Endothelial cell of umbilical vein (primary cell): ENCODE results near the gene HPS3. TPM values are rescaled to one million over a fixed set of nuclear protein-coding genes. Genes with fewer than 3 reads are reported as not detected.

ENCODE experiments used
- BruUV-seq: library from RNA; stranded (reverse); fragments of 400-500 nt; replicated peaks from 2 replicates; lab custom pipeline; 2021; lab: Mats Ljungman, UMichigan
- CTCF ChIA-PET: fragments of 300-600, 350-600 bp; sonication (Branson Sonifier 250); formaldehyde crosslinking; loops from one replicate; lab custom pipeline; 2021; ENCODE audit warnings: antibody characterized with exemption, inconsistent platforms; lab: Charles Lee
- POLR2A ChIA-PET: fragments of 300-600, 350-600 bp; sonication (Branson Sonifier 250); formaldehyde crosslinking; loops from one replicate; lab custom pipeline; 2021; ENCODE audit warnings: antibody characterized with exemption, inconsistent platforms; lab: Charles Lee
- DNase-seq: peaks from one replicate; pipeline ENCODE4 v3.0.0-alpha.2; 2011; ENCODE audit warnings: low read depth, low spot score
- FAIRE-seq: peaks from 2 replicates; lab custom pipeline; 2011; peaks lifted over from hg19 to GRCh38; lab: Jason Lieb, UNC
- H2AFZ ChIP-seq: 2 replicates; pipeline ENCODE4 v1.6.0; 2012; ENCODE audit warnings: low read depth, low read length, control low read depth, inconsistent platforms
- H3K27ac ChIP-seq: 2 replicates; pipeline ENCODE4 v1.5.1; 2011; ENCODE audit warnings: low read depth, mild to moderate bottlenecking, control low read depth, low read length, moderate library complexity; ENCODE audit not compliant: insufficient read depth
- H3K27me3 ChIP-seq, 2 experiments: 2 replicates each; pipeline versions ENCODE4 v1.6.0 to v1.6.1; 2011; ENCODE audit warnings: low read length in 2 of 2, mixed read lengths in 1 of 2; ENCODE audit not compliant: control insufficient read depth in 2 of 2, insufficient read depth in 2 of 2
- H3K36me3 ChIP-seq, 2 experiments: 2 replicates in 1 of 2; 3 replicates in 1 of 2; pipeline ENCODE4 v1.5.1; 2011; ENCODE audit warnings: low read length in 2 of 2, mild to moderate bottlenecking in 1 of 2, moderate library complexity in 1 of 2; ENCODE audit not compliant: control insufficient read depth in 2 of 2, insufficient read depth in 2 of 2; ENCODE audit errors: extremely low read depth in 1 of 2
- H3K4me1 ChIP-seq: 3 replicates; pipeline ENCODE4 v1.5.1; 2011; ENCODE audit warnings: mild to moderate bottlenecking, low read length; ENCODE audit not compliant: control insufficient read depth, insufficient read depth; ENCODE audit errors: extremely low read depth
- H3K4me2 ChIP-seq: 2 replicates; pipeline ENCODE4 v1.6.1; 2011; ENCODE audit warnings: low read length, control low read depth, mixed read lengths; ENCODE audit not compliant: insufficient read depth
- H3K4me3 ChIP-seq, 3 experiments: fragments of 200-600 bp in 1 of 3; sonication (generic), shearing (Covaris generic) in 1 of 3; replicated peaks in 1 of 3; 2 replicates each; pipeline ENCODE4 v1.5.1; 2011 to 2016; ENCODE audit warnings: control low read depth in 3 of 3, low read length in 3 of 3, mild to moderate bottlenecking in 2 of 3, inconsistent platforms in 1 of 3, low read depth in 1 of 3, moderate library complexity in 1 of 3; ENCODE audit not compliant: insufficient read depth in 1 of 3
- H3K79me2 ChIP-seq: 2 replicates; pipeline ENCODE4 v1.6.0; 2012; ENCODE audit warnings: low read length, inconsistent platforms; ENCODE audit not compliant: control insufficient read depth, insufficient read depth
- H3K9ac ChIP-seq: replicated peaks from 2 replicates; pipeline ENCODE3; 2011; ENCODE audit warnings: low read length, control low read depth; ENCODE audit not compliant: insufficient read depth; ENCODE audit errors: extremely low read depth
- H3K9me1 ChIP-seq: replicated peaks from 3 replicates; pipeline ENCODE4 v1.6.0; 2011; ENCODE audit warnings: mild to moderate bottlenecking, low read length; ENCODE audit not compliant: control insufficient read depth, insufficient read depth; ENCODE audit errors: extremely low read depth
- H3K9me3 ChIP-seq: replicated peaks from 2 replicates; pipeline ENCODE4 v1.5.1; 2012; ENCODE audit warnings: low read length, inconsistent platforms; ENCODE audit not compliant: control insufficient read depth, insufficient read depth
- H4K20me1 ChIP-seq: replicated peaks from 2 replicates; pipeline ENCODE3; 2011; ENCODE audit warnings: mild to moderate bottlenecking, low read length; ENCODE audit not compliant: control insufficient read depth, insufficient read depth; ENCODE audit errors: extremely low read depth
- CTCF ChIP-seq, 2 donors: IDR thresholded peaks; 1 replicate in 1 of 2; 2 replicates in 1 of 2; pipeline ENCODE4 v1.5.1; 2011; ENCODE audit warnings: low read length in 2 of 2, mild to moderate bottlenecking in 2 of 2, moderate library complexity in 2 of 2, control low read depth in 1 of 2, inconsistent platforms in 1 of 2, low read depth in 1 of 2; ENCODE audit not compliant: insufficient read depth in 1 of 2; ENCODE audit errors: extremely low read depth in 1 of 2
- EZH2 ChIP-seq: IDR thresholded peaks from 2 replicates; pipeline ENCODE4 v1.6.1; 2012; ENCODE audit warnings: borderline replicate concordance, low read depth, mild to moderate bottlenecking, moderate library complexity, low read length, inconsistent platforms; ENCODE audit not compliant: severe bottlenecking
- FOS ChIP-seq: IDR thresholded peaks from 2 replicates; pipeline ENCODE4 v1.6.1; 2011; ENCODE audit warnings: mild to moderate bottlenecking, low read length, moderate library complexity, borderline replicate concordance; ENCODE audit not compliant: insufficient read depth
- GATA2 ChIP-seq: IDR thresholded peaks from 2 replicates; pipeline ENCODE4 v1.7.0; 2011; ENCODE audit warnings: low read depth, mild to moderate bottlenecking, moderate library complexity, mixed read lengths, low read length; ENCODE audit not compliant: insufficient read length, insufficient read depth
- JUN ChIP-seq: IDR thresholded peaks from 2 replicates; pipeline ENCODE4 v1.6.1; 2011; ENCODE audit warnings: borderline replicate concordance, low read depth; ENCODE audit not compliant: insufficient read length, insufficient read depth
- MAX ChIP-seq: IDR thresholded peaks from 2 replicates; pipeline ENCODE4 v1.6.1; 2011; ENCODE audit not compliant: insufficient read depth, insufficient read length
- MYC ChIP-seq: IDR thresholded peaks from one replicate; pipeline ENCODE4 v1.6.1; 2011; ENCODE audit warnings: mild to moderate bottlenecking, low read depth, low read length
- POLR2A ChIP-seq: IDR thresholded peaks from 2 replicates; pipeline ENCODE4 v1.6.1; 2012; ENCODE audit warnings: low read depth, mild to moderate bottlenecking, control low read depth, low read length
- POLR2AphosphoS5 ChIP-seq: IDR thresholded peaks from 2 replicates; pipeline ENCODE4 v1.6.1; 2012; ENCODE audit warnings: low read depth, mild to moderate bottlenecking, control low read depth, low read length, moderate library complexity; ENCODE audit not compliant: insufficient read depth
- dilution Hi-C: fragments of 300-500 bp; cut with MboI; formaldehyde crosslinking; loops from one replicate; pipeline ENCODE4 v1.15.0; 2019; ENCODE audit warnings: low sequenced_read_pairs; ENCODE audit not compliant: extremely low pct_ligation_motif_present
- intact Hi-C: fragments of 100-400 bp; cut with micrococcal nuclease; formaldehyde crosslinking; loops from one replicate; pipeline ENCODE4 v1.10.0; 2022
- polyA plus RNA-seq, 4 experiments: library from polyadenylated mRNA; depleted of rRNA in 3 of 4; stranded (reverse) in 3 of 4; unstranded in 1 of 4; fragments of >200 nt; gene quantifications; 2 replicates each; pipeline versions ENCODE4 v1.2.1 to v1.2.3, GENCODE V29; 2011 to 2012; ENCODE audit warnings: missing spikeins in 1 of 4
- total RNA-seq: library from RNA; stranded (reverse); gene quantifications from 2 replicates; pipeline ENCODE4 v1.2.3, GENCODE V29; 2021

Gene HPS3
- total and polyA plus RNA-seq, 2 donors (not counting 3 experiments of a cell fraction or from before 2014, with no cell fraction given): 8.8 to 16.1 TPM

GRCh38 chr3:149163066-149163465 lies 33.6 kb downstream of the HPS3 start:
- POLR2A ChIA-PET: no interaction called here
- DNase-seq (no peak), FAIRE-seq (no peak)
- H4K20me1 ChIP-seq: no peaks in the 10 kb centered on the region
- dilution Hi-C loops (no loop called here), intact Hi-C loops (no loop called here)
- TF ChIP-seq POLR2A (no peak), CTCF (IDR thresholded peaks at IDR 0.05; ENCODE audit: extremely low read depth in 1 of 2, insufficient read depth in 1 of 2, low read depth in 1 of 2, low read length in 2 of 2) (no peak), POLR2AphosphoS5 (no peak), JUN (no peak), GATA2 (no peak), FOS (no peak), MYC (no peak), MAX (no peak), EZH2 (no peak)
- no peaks in the 10 kb centered on the region for H3K27me3 ChIP-seq
- no peaks in the 10 kb centered on the region for H3K9me3 ChIP-seq
- no peaks in the 10 kb centered on the region for H3K4me1 ChIP-seq
- CTCF ChIA-PET: interaction anchor here (0.5 to 2.8 kb wide), 3 partner anchors 8 to 171 kb away, joined by 3 to 9 read pairs (median 3); no protein-coding TSS in a partner anchor
- no peaks in the 10 kb centered on the region for H3K79me2 ChIP-seq
- H2AFZ ChIP-seq: no peak overlapping the region
- no peak overlapping the region for H3K4me2 ChIP-seq
- H3K4me3 ChIP-seq: no peak overlapping the region
- no peak overlapping the region for H3K9ac ChIP-seq
- no TSS peak for BruUV-seq
- no peak overlapping the region for H3K27ac ChIP-seq
- peaks cover 2 to 8% of the 10 kb centered on the region in 2 experiments for H3K36me3 ChIP-seq
- no peaks in the 10 kb centered on the region for H3K9me1 ChIP-seq
